Stimulated activated memory B cell treated with anti-CD40 and anti-IgM and Interleukin-4, amounts not matched to agents 10 μg/mL and 1 μg/mL and 100 μg/mL, for 72 hours (primary cell): ENCODE data around the gene GPR32.

Experiments
- ATAC-seq: fragments of 150-1000 bp; cut with Tn5 transposase; 2 replicates; pipeline ENCODE4 v1.10.0; 2021
- H3K27ac Mint-ChIP-seq: one replicate; pipeline ENCODE4 v1.8.0; 2022; ENCODE audit warnings: mild to moderate bottlenecking, mixed read lengths
- H3K27me3 Mint-ChIP-seq: one replicate; pipeline ENCODE4 v1.8.0; 2022; ENCODE audit warnings: mixed read lengths
- H3K36me3 Mint-ChIP-seq: one replicate; pipeline ENCODE4 v1.8.0; 2022; ENCODE audit warnings: mixed read lengths
- H3K4me1 Mint-ChIP-seq: one replicate; pipeline ENCODE4 v1.8.0; 2022; ENCODE audit warnings: mixed read lengths
- H3K4me3 Mint-ChIP-seq: one replicate; pipeline ENCODE4 v1.8.0; 2022; ENCODE audit warnings: mild to moderate bottlenecking, moderate library complexity, mixed read lengths
- H3K9me3 Mint-ChIP-seq: one replicate; pipeline ENCODE4 v1.8.0; 2022; ENCODE audit warnings: mixed read lengths

The GPR32 gene

GRCh38 chr19:50820549-50821247, 50.4 kb downstream of the GPR32 start:
- peak overlapping the region; percentile 71 for H3K4me3 Mint-ChIP-seq
- H3K36me3 Mint-ChIP-seq = no peaks in the 10 kb centered on the region
- peaks cover 80% of the 10 kb centered on the region for H3K4me1 Mint-ChIP-seq
- peaks cover 23% of the 10 kb centered on the region for H3K27me3 Mint-ChIP-seq
- peak overlapping the region; percentile 75 for H3K27ac Mint-ChIP-seq
- H3K9me3 Mint-ChIP-seq = no peaks in the 10 kb centered on the region
- ATAC-seq = no peak

- H3K4me1 Mint-ChIP-seq = peaks cover 77% of the 10 kb centered on the region
- H3K9me3 Mint-ChIP-seq = peaks cover 3% of the 10 kb centered on the region
- H3K36me3 Mint-ChIP-seq = no peaks in the 10 kb centered on the region
- peaks cover 23% of the 10 kb centered on the region for H3K27me3 Mint-ChIP-seq
- H3K27ac Mint-ChIP-seq = peak overlapping the region; percentile 75
- no peak for ATAC-seq
- peak overlapping the region; percentile 25 for H3K4me3 Mint-ChIP-seq
These were observed 51.0 kb downstream of the GPR32 start for GRCh38 chr19:50821248-50821612.
